Fibroblast of villous mesenchyme (primary cell): ENCODE measurements around the gene INVS. TPM values are rescaled to one million over a fixed set of nuclear protein-coding genes. Genes with fewer than 3 reads are reported as not detected.
A peak's percentile ranks its signal among the peaks of the same experiment; 100 is the strongest.
"Not testable (repeated sequence)": the region's sequence is repeated elsewhere in the genome, so short reads cannot be mapped to it uniquely, and the experiment has no call there.

Experiments used
- DNase-seq: peaks from one replicate; pipeline ENCODE4 v3.0.0-alpha.2; 2010; ENCODE audit warnings: low read depth
- H3K4me3 ChIP-seq: 2 replicates; pipeline ENCODE4 v1.5.1; 2011; ENCODE audit warnings: low read depth, mild to moderate bottlenecking, low read length
- CTCF ChIP-seq: IDR thresholded peaks from 2 replicates; pipeline ENCODE4 v1.5.1; 2012; ENCODE audit warnings: low read depth, mild to moderate bottlenecking, low read length; ENCODE audit not compliant: insufficient read depth
- total RNA-seq: library from RNA; depleted of rRNA; stranded (reverse); fragments of >200 nt; gene quantifications from 2 replicates; pipeline ENCODE4 v1.2.3, GENCODE V29; 2012

INVS gene
- total RNA-seq: 25.8 and 37.1 TPM in 2 replicates

GRCh38 chr9:100098887-100099721, at the start of gene INVS, which contains the start of gene ERP44:
Gene INVS, plus strand, starts transcription at chr9:100099243. Its CDS starts 5,279 bp downstream, at chr9:100104522.
Gene ERP44, minus strand, starts transcription at chr9:100099000. Its CDS starts 160 bp downstream, at chr9:100098840.
- DNase-seq: peak; percentile 99
- TF ChIP-seq CTCF: no peak
- H3K4me3 ChIP-seq: peak within 1 kb of the TSS; percentile 90

DNA sequence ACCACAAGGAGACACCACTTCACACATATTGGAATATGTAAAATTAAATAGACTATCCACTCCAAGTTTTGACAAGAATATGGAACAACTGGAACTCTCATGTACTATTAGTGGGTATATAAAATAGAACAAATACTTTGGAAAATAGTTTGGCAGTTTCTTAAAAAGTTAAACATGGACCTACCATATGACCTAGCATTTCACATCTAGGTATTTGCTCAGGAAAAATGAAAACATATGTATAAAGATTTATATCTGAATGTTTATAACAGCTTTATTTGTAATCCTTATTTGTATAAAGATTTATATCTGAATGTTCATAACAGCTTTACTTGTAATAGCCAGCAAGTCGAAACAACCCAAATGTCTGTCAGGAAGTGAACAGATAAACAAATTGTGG, 49.5 kb upstream of the INVS start:
- H3K4me3 ChIP-seq: no peak overlapping the region
- DNase-seq: peak; percentile 12
- TF ChIP-seq CTCF: no peak

DNA sequence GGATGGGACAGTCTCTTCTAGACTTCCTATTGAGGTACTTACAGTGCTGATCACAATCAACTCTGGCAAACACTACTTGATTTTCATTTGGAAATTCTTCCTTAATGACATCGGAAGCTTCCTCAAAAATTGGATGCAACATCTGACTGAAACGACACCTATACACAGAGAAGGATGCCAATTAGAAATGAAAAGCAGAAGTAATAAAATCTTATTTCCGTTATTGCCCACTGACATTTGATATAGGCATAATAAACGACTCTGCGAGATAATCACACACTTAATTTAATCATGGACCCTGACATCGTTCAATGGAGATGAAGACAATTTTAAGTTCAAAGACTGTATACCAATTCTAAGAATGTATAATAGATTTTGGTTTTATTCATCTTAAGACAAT, 46.7 kb upstream of the INVS start:
- TF ChIP-seq CTCF: no peak
- no peak for DNase-seq

GRCh38 chr9:100056561-100056960, 42.5 kb upstream of the INVS start:
- DNase-seq: no peak
- no peak for TF ChIP-seq CTCF
- H3K4me3 ChIP-seq: no peak overlapping the region

More for the DNA sequence above, 46.7 kb upstream of the INVS start:
- no peak overlapping the region for H3K4me3 ChIP-seq

GRCh38 chr9:100057624-100058023, 41.4 kb upstream of the INVS start:
- DNase-seq: no peak
- H3K4me3 ChIP-seq: no peak overlapping the region
- TF ChIP-seq CTCF: no peak

DNA sequence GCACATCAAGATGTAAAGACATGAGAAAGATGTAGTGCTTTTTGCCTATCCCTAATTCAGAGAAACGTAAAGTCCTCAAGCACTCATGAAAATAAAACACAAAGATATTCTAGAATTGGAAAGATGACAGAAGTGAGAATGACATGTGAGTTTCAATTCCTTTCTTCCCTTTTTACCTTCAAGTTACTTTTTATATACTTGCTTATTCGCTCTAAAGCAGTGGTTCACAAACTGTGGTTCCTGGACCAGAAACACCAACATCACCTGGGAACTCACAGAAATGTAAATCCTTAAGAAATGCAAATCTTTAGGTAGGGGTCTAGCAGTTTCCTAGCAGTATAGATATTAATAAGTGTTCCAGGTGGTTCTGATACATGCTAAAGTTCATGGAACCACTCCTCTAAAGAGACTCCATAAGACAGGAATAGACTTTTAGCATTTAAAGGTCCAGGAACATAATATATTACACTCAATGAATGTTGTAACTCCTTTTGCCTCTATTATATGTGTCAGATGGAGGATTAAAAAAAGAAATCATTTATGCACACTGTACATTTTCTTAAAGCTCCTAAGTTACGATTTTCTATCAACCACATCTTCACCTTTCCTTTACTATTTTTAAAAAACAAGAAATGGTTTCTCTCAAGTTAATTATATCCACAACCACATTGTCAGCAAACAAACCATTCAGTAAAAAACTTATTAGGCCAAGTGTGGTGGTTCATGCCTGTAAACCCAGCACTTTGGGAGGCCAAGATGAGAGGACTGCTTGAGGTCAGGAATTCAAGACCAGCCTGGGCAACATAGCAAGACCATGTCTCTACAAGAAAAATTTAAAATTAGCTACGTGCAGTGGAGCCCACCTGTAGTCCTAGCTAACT, 40.1 kb upstream of the INVS start:
- no peak for TF ChIP-seq CTCF
- H3K4me3 ChIP-seq: no peak overlapping the region
- DNase-seq: no peak

DNA sequence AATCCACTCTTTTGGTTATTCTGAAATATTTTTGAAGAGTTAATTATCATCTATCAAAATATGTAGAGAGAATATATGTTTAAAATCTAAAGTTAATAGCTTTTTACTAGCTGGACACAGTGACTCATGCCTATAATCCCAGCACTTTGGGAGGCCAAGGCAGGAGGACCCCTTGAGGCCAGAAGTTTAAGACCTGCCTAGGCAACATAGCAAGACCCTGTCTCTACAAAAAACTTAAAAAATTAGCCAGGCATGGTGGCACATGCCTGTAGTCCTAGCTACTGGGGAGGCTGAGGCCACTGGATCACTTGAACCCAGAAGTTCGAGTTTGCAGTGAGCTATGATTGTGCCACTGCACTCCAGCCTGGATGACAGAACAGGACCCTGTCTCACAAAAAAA, 36.4 kb upstream of the INVS start:
- not testable (repeated sequence) for DNase-seq

More for the DNA sequence above, 36.4 kb upstream of the INVS start:
- H3K4me3 ChIP-seq: not testable (repeated sequence)
